Ovary (tissue), 9 donors: ENCODE measurements around the gene FRMD5. TPM values are rescaled to one million over a fixed set of nuclear protein-coding genes. Genes with fewer than 3 reads are reported as not detected.
A peak's percentile ranks its signal among the peaks of the same experiment; 100 is the strongest.

Experiments
- DNase-seq, 5 donors: peaks; one replicate each; pipeline ENCODE4 v3.0.0-alpha.2; 2019 to 2020
- H3K27ac ChIP-seq, 2 donors: fragments of 200-600 bp; one replicate each; pipeline versions ENCODE4 v1.5.1 to v1.8.0; 2019 to 2022
- H3K27me3 ChIP-seq: fragments of 200-600 bp; one replicate; pipeline ENCODE4 v1.8.0; 2022
- H3K36me3 ChIP-seq: fragments of 200-600 bp; sonication (generic); one replicate; pipeline ENCODE4 v1.5.1; 2019
- H3K4me1 ChIP-seq: one replicate; pipeline ENCODE4 v1.8.1; 2013; ENCODE audit warnings: mild to moderate bottlenecking, moderate library complexity; ENCODE audit not compliant: insufficient read depth
- H3K4me3 ChIP-seq: fragments of 200-600 bp; sonication (generic); one replicate; pipeline ENCODE4 v1.5.1; 2017
- H3K9me3 ChIP-seq, 2 donors: fragments of 200-600 bp in 1 of 2; sonication (generic) in 1 of 2; one replicate each; pipeline versions ENCODE4 v1.5.1 to v1.8.1; 2013 to 2019; ENCODE audit warnings: mild to moderate bottlenecking in 1 of 2, moderate library complexity in 1 of 2
- EP300 ChIP-seq: sonication (generic); formaldehyde crosslinking; IDR thresholded peaks from one replicate; pipeline ENCODE4 v1.6.1; 2017; ENCODE audit warnings: antibody characterized with exemption
- POLR2A ChIP-seq: fragments of 450-650 bp; IDR thresholded peaks from one replicate; pipeline ENCODE4 v1.6.1; 2017; ENCODE audit warnings: antibody characterized with exemption, mild to moderate bottlenecking, moderate library complexity
- WGBS, 3 donors: extraction: QIAGEN DNeasy Blood & Tissue Kit in 1 of 3; methylation state at CpG; one replicate each; pipeline versions ENCODE4 v1.1.5 to v1.1.7; 2013 to 2017; 5-methylcytosine and 5-hydroxymethylcytosine counted together
- intact Hi-C, 4 donors: fragments of 100-400 bp; cut with DNase I; formaldehyde crosslinking; loops; one replicate each; pipeline versions ENCODE4 v1.11.0 to v1.15.1; 2022 to 2023
- polyA plus RNA-seq, 2 donors: library from polyadenylated mRNA; stranded (reverse); fragments of 200-250 nt in 1 of 2; fragments of 350-450 nt in 1 of 2; fragmentation: Illumina TruSeq in 1 of 2; extraction: RNeasy Lipid Tissue Mini Kit (QIAGEN cat#74804) in 1 of 2; gene quantifications; one replicate each; pipeline ENCODE4 v1.2.3, GENCODE V29; 2013 to 2014
- total RNA-seq, 7 donors: library from RNA; depleted of rRNA in 2 of 7; stranded (reverse); fragments of >200 nt in 2 of 7; fragmentation: NEBNext Ultra II Directional in 3 of 7; extraction: Animal tissue kit (Norgen Biotek cat#: 25700) in 3 of 7; gene quantifications; one replicate each; pipeline versions ENCODE4 v1.1.0 to v1.2.4, GENCODE V29; 2016 to 2023
- TF ChIP-seq, protein P1 (sequence below), 3 donors: fragments of 450-650 bp in 2 of 3; fragments of 200-600 bp in 1 of 3; IDR thresholded peaks; one replicate each; pipeline versions ENCODE4 v1.5.1 to v1.8.0; 2016 to 2022; ENCODE audit warnings: antibody characterized with exemption in 3 of 3, mild to moderate bottlenecking in 1 of 3
- donor health status: DM: no; HTN: no; CAD: no; lungs with moderate emphysema.
- donor health status: DM: no; HTN: no; CAD: no.
- donor health status: Bipolar disorder and iron deficiency.
- donor health status: DM: yes; HTN: yes; CAD: no.
- donor health status: DM: no; HTN: no; CAD: no.
- donor health status: DM: yes; HTN: yes; CAD: no.

Gene FRMD5
- total and polyA plus RNA-seq, 9 donors = 0.12 to 2.2 (median 0.32) TPM

DNA sequence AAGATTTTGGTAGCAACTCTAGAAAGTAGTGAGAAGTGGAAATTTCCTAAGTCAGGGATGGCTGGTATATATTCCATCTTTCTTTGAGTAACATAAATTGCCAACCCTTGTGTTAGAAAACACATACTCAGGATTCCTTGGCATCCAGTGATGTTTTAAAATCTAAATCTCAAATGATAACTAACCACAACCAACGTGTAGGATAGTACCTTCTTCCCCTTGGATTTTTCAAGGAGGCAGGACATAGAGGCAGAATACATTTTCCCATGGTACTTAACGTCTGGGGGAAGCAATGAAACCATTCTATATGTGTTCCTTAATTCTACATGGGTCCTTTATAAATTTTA lies 274.8 kb downstream of the FRMD5 start:
- Histone ChIP-seq H3K36me3 (no peaks in the 10 kb centered on the region), H3K27ac (no peak overlapping the region), H3K27me3 (no peaks in the 10 kb centered on the region), H3K9me3 (no peaks in the 10 kb centered on the region), H3K4me3 (no peak overlapping the region), H3K4me1 (peaks cover 3% of the 10 kb centered on the region)
- TF ChIP-seq, protein P1, sequence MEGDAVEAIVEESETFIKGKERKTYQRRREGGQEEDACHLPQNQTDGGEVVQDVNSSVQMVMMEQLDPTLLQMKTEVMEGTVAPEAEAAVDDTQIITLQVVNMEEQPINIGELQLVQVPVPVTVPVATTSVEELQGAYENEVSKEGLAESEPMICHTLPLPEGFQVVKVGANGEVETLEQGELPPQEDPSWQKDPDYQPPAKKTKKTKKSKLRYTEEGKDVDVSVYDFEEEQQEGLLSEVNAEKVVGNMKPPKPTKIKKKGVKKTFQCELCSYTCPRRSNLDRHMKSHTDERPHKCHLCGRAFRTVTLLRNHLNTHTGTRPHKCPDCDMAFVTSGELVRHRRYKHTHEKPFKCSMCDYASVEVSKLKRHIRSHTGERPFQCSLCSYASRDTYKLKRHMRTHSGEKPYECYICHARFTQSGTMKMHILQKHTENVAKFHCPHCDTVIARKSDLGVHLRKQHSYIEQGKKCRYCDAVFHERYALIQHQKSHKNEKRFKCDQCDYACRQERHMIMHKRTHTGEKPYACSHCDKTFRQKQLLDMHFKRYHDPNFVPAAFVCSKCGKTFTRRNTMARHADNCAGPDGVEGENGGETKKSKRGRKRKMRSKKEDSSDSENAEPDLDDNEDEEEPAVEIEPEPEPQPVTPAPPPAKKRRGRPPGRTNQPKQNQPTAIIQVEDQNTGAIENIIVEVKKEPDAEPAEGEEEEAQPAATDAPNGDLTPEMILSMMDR (IDR thresholded peaks at IDR 0.05) = no peak
- TF ChIP-seq POLR2A (no peak), EP300 (no peak)
- DNase-seq = no peak
- 20 to 33% (median 22%) methylated on average over 2 of the region's 2 CpGs for WGBS, 3 donors
- intact Hi-C loops = no loop called here

DNA sequence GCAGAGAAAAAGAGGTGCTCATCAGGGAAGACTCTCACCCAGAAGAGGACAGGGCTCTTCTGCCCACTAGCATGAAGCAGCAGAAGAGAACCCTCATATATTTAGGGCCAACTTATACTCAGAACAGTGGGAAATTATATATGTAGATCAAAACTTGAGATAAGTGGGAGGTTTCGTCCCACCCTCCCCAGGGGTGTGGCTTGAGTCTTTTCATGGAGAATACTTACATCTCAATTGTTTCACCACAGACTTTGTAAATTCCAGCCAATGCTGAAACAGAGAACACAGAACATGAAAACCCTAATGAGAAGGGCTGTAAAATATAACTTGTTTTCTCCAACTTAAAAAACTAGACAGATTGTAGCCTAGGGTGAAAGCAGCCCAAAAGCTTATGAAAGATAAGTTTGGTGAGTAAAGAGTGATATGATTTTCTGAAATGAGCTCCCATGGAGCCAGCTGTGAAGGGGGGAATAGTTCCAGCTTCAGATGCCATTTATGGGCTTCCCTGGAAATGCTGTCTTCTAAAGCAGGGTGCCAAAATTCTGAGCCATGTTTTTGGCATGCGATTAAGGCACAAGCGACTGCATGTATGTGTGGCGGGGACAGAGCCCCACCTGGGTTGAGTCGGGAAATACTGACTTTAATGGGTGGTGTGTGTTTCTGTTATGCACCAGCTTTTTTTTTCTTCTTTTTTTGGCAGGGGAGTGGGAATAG lies 275.4 kb downstream of the FRMD5 start:
- no peak for DNase-seq
- intact Hi-C loops = no loop called here
- WGBS, 3 donors = 15 to 29% (median 18%) methylated on average over 5 of the region's 5 CpGs
- TF ChIP-seq, protein P1 (IDR thresholded peaks at IDR 0.05) = no peak
- TF ChIP-seq EP300 (no peak), POLR2A (no peak)
- H3K4me1 ChIP-seq = peaks cover 3% of the 10 kb centered on the region
- no peak overlapping the region for H3K4me3 ChIP-seq
- peak overlapping the region in 1 of 2 donors; percentile 2 for H3K27ac ChIP-seq
- H3K9me3 ChIP-seq = no peaks in the 10 kb centered on the region
- no peaks in the 10 kb centered on the region for H3K36me3 ChIP-seq
- H3K27me3 ChIP-seq = no peaks in the 10 kb centered on the region

DNA sequence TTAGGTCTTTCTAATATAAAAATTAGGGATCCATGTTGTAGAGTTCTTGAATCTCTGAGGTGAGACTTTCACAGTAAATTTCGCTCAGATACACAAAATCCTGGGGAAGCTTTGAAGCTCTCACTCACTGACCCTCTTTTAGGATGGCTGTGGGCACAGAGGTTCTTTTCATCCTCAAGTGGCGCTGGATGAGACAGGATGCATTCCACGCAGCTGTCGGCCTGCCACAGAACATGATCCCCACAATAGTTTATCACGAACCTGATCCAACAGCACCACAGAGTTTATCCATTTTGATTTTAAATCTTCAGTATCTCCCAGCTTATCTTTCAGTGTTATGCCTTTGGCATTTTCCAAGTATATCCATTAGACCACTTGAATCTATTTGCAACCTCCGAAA lies 276.4 kb downstream of the FRMD5 start:
- intact Hi-C loops = no loop called here
- H3K27me3 ChIP-seq = no peaks in the 10 kb centered on the region
- H3K27ac ChIP-seq = no peak overlapping the region
- peaks cover 3% of the 10 kb centered on the region for H3K4me1 ChIP-seq
- DNase-seq = no peak
- 93 to 95% (median 94%) methylated on average over 6 of the region's 6 CpGs for WGBS, 3 donors
- H3K36me3 ChIP-seq = no peaks in the 10 kb centered on the region
- no peaks in the 10 kb centered on the region for H3K9me3 ChIP-seq
- H3K4me3 ChIP-seq = no peak overlapping the region
- TF ChIP-seq, protein P1 (IDR thresholded peaks at IDR 0.05) = no peak
- TF ChIP-seq POLR2A = no peak
- TF ChIP-seq EP300 = no peak

DNA sequence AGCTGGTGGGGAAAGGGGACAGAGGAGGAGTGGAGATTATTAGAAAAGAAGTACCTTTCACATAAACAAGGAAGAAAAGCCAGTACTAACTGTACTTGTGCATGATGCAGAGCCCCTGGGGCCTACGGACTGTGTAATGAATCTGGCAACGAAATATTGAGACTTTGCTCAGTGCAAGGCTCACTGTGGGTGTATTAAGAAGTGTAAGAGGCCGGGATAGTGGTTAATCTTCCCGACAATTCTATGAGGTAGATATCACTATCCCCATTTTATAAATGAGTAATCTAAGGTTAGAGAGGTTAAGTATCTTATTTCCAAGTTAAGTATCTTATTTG lies 278.8 kb downstream of the FRMD5 start:
- Histone ChIP-seq H3K4me1 (peaks cover 3% of the 10 kb centered on the region), H3K27me3 (no peaks in the 10 kb centered on the region), H3K4me3 (no peak overlapping the region), H3K27ac (peak overlapping the region in 1 of 2 donors; percentile 34), H3K36me3 (no peaks in the 10 kb centered on the region), H3K9me3 (no peaks in the 10 kb centered on the region)
- TF ChIP-seq POLR2A (no peak), EP300 (no peak)
- TF ChIP-seq, protein P1 (IDR thresholded peaks at IDR 0.05) = no peak
- WGBS, 3 donors = 46 to 76% (median 74%) methylated on average over 4 of the region's 4 CpGs
- intact Hi-C loops = no loop called here
- no peak for DNase-seq
